Activated naive CD4-positive, alpha-beta T cell treated with Interleukin-2 at 50 U/mL for 16 hours (primary cell): Measurements from ENCODE around the gene CCDC201.

Source experiments
- DNase-seq: peaks from one replicate; pipeline ENCODE4 v3.0.0-alpha.2; 2020

The CCDC201 gene

DNA sequence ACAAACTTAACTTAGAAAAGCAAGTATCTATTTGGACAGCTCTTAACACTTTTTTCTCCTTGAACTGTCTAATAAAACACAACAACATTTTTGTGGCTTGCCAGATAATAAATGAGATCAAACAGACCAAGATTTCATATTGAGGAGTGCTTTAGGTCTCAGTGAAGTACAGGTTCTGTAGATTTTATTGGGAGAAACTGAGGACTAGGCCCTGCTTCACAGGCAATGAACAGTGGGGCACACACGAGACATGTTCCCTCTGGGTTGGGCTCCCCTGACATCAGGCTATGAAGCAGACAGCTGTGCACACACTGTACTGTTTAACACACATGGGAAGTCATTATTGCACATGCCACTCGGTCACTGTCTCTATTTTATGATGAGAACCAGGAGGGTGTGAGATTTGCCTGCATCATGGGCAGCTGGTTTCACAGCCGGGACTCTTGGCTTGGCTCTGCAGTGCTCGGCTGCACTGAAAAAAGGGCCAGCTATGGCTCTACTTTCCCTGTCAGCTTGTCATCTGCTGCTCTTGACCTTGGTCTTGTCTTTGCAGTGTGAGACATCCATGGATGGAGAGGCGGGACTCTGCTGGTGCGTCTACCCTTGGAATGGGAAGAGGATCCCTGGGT is 19.6 kb upstream of the CCDC201 start:
- no peak for DNase-seq

DNA sequence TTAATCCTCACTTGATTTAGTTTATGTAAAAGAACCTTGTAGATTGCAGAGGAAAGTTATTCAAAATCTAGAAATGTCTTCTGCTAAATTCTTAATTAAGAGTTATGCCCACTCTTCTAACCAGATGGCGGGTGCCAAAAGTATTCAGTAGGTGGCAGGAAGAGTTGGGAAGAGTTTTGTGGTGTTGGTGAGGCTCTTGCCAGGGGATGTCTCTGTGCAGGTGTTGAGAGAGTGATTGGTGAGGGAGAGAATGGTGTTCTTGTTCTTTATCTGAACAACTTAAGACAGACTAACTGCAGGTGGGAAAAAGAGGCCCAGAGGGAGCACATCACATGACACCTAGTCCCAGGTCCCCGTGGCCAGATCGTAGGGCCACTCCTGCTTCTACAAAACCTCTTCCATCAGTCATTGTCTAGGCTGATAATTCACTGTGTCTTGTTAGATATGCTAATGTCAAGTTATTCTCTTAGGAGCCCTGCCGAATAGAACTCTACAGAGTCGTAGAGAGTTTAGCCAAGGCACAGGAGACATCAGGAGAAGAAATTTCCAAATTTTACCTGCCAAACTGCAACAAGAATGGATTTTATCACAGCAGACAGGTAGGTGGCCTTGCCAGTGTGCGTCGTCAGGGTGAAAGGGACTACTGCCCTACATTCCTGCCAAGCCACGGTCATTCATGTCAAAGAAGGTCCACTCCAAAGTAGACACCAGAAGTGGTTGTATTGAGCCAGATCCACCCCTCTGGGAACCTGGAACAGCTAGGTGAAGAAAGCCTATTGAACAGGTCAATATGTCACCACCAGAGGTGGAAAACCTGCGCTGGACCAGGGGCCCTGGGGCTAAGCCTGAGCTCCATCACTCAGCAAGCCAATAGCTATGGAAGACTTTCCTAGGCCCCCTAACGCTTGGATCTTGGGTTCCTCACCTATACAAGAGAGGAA is 18.9 kb upstream of the CCDC201 start:
- no peak for DNase-seq

DNA sequence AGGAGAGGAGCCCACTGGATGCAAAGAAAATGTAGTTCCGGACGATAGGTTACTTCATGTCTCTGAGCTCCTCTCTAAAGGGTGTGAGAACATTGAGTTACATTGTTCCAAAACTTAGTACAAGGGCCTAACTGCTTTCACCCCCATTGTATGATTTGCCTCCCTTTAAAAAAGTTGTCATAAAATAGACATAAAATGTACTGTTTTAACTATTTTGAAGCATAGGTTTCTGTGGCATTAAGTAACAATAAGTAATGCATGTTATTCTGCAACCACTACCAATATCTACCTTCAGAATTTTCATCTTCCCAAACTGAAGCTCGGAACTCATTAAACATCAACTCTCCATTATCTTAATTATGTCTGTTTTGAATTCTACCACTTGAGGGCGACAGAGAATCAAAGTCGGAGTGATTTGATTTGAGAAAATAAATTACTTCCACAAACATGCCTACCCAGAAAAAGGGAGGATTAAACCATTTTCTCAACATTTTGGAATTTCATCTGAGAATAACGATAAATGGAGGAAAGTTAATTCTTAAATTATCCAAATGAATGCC is 18.1 kb upstream of the CCDC201 start:
- DNase-seq = no peak

DNA sequence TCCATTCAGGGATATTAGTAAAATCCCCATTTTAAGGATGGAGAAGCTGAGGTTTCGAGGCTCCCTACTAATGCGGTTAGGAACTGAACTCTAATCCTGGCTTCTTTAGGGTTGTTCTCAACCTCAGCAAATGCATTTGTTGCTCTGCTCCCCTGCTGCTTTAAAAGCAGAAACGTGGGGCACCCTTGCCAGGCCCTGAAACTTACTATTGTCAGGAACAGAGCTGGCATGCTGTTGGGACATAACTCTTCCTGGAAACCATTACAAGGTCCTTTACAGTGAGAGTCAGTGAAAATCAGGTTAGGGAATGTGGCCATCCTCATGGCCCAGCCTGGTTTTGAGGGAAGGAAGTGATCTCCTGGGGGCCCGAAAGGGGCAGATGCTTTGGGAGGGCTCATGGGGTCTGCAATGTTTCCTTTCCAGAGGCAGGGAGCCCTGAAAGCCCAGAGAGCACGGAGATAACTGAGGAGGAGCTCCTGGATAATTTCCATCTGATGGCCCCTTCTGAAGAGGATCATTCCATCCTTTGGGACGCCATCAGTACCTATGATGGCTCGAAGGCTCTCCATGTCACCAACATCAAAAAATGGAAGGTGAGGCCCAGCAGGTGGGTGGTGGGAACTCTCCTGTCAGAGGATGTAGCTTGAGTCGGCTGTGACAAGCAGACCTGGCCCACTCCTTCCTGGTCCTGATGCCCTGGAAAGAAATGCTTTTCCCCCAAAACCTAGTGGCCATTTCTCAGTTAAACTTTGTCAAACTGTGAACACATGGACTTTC is 17.4 kb upstream of the CCDC201 start:
- no peak for DNase-seq

DNA sequence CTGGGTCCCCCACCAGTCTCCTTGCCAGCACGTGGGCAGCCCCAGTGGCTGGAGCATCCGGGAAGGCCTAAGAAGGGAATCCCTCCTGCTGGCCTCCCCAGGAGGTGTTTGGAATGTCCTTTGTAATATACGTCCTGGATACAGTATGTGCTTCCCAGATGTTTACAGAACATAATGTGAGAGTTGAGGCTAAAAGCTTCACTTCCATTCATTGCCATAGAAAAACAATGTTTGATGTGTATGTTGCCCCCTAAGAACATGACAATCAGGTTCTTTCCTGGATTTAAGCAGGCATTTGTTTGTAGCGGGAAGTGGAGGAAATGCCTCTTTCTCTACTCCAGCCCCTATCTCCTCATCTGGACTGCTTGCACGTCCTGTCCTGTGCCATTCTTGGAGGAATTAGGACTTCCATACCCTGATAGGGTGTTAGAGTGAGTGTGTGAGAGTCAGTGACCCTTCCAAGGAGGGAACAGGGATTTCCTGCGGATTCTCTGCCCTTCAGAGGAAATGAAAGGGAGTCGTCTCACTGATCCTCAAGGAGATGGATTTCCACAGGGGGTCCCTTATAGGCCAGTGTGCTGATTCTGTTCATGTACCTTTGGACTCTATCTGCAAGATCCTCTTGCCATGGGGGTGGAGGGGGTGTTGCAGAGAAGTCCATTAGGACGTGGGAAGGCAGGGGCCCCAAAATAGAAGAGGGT is 16.6 kb upstream of the CCDC201 start:
- no peak for DNase-seq

DNA sequence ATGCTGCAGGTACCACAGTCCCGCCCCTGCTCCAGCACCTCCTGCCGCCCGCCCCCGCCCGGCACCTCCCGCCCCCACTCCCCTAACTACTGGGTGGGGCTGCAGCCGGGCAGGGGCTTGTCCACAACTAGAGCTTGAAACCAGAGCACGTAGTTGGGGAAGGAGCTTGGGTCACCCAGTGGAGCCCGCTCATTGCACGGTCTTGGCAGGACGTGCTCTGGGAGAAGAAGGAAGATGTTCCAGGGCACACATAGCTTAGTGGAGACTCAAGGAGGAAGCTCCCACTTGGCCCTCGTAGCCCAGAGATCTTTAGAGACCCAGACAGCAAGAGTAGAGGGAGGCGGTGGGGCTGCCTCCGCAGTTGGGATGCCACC is 16.1 kb upstream of the CCDC201 start:
- DNase-seq = no peak

DNA sequence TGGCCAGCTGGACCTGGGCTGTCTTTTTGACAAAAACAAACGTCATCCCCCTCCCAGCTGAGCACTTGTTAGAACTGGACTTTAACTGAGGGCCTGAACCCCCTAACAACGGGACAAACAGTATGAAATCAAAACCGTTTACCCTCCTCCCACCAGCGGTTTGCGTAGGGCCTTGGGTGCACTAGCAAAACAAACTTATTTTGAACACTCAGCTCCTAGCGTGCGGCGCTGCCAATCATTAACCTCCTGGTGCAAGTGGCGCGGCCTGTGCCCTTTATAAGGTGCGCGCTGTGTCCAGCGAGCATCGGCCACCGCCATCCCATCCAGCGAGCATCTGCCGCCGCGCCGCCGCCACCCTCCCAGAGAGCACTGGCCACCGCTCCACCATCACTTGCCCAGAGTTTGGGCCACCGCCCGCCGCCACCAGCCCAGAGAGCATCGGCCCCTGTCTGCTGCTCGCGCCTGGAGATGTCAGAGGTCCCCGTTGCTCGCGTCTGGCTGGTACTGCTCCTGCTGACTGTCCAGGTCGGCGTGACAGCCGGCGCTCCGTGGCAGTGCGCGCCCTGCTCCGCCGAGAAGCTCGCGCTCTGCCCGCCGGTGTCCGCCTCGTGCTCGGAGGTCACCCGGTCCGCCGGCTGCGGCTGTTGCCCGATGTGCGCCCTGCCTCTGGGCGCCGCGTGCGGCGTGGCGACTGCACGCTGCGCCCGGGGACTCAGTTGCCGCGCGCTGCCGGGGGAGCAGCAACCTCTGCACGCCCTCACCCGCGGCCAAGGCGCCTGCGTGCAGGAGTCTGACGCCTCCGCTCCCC is 15.5 kb upstream of the CCDC201 start, which contains the start of gene IGFBP1:
TSS of gene IGFBP1 (plus strand) at position 304 of the 808 bp plus-strand sequence. CDS start at position 469, 165 bp downstream.
- DNase-seq = no peak

DNA sequence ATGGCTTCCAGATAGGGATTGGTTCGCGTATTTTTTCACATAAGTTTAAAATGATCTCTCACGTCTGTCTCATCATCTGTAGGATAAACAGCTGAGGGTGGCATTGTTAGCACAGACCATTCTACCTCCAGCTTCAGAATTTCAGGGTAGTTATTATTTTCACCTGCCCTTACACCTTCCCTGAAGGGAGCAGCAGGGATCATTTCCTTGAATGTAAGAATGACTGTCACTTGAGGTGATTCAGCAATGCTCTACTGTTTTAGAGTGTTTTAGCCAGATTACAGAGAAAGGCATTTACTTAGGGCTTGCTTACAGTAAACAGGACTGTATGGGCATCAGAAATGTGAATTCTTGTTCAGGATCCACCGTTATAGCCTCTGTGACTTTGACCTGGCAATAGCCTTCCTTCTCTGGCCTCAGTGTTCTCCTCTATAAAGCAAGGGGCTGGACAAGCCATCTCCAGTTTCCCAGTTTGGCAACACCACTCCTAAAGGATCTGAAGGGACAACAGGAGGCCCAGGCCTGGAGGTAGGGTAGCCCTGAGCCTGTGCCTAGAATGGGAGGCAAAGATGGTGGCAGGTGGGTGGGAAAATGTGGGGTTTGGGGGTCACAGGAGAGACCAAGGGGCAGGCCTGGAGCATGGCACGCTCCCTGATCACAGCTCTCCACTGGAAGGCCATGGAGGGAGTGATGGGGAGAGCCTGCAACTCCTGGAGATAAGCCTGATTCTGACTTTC is 14.2 kb upstream of the CCDC201 start:
- no peak for DNase-seq

DNA sequence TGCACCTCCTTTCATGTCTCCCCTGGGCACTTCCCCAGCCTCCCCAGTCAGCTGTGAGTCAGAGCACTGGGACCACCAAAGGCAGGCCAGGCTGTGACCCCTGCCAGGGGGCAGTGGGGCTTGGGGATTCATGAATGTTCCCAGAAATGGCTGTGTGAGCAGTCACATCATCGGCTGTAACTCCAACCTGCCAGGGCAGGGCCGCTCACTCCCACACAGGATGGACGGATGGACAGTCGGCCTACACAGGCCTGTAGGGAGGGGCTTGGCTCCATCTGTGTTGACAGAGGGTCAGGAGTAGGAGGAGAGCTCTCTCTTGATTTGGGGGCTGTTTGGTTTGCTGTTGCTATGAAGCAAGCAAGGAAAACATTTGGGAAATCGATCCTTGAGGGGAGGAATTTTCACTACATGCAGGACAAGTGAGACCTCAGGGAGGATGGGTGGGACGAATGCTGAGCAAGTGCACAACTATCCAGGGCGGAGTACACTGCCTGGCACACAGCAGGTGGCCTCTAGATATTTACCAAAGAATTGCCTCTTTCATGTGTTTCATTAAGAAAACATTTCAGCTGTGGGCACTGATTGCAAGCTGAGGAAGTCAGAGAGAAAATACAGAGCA is 12.5 kb upstream of the CCDC201 start:
- DNase-seq = no peak

DNA sequence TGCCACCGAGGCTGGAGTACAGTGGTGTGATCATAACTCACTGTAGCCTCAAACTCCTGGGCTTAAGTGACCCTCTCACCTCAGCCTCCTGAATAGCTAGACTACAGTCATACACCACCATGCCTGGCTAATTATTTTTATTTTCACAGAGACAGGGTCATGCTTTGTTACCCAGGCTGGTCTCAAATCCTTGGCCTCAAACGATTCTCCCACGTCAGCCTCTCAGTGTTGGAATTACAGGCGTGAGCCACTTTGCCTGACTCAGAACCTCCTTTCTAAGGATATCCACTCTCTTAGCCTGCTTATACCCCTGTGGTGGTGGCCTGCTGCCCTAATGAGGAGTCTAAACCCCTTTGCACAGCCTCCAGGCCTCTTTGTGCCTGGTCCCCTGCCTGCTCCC is 11.3 kb upstream of the CCDC201 start:
- no peak for DNase-seq

DNA sequence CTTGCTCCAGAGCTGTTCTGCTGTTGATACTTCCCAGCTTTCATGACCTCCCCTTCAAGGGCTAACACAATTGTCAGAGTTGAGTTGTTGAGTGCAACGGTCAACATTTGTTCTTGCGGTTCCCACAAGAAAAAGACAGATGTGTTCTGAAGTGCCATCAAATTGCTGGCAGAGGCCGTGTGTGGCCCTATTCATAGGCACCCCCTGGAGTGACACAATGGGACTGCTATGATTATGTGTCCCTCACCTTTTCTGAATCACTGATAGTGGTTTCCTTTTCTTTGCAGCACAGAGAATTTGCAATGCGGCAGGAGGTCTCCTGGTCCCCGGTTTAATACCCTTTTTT is 9.6 kb upstream of the CCDC201 start:
- no peak for DNase-seq

DNA sequence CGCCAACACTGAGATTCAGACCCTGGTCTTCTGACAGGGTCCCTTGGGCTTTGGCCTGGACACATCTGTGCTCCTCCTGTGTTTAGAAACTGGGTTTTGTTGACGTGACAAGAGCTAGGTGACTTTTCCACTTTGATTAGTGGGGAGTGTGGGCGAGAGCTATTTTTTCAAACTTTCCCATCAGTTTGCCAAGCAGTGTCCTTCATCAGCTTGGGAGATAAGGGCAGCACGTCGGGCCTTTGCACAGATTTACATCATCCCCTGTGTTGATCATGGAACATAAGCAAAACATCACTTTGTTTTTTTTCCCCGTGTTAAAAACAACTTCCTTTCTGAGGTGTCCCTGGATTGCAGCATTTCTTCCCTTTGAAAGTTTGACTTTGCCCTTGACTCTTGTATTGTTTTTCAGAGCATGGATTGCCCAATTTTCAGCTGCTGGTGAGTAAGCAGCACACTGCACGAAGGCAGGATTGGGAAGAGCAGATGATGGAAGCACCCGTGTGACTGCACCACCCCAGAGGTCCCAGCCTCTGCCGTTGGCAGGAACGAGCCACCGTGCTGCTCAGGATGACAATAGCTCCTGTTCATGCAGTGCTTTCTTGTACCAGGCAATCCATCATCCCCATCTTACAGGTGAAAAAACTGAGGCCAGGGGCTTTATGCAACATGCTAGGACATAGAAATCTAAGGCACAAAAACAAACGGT is 9.0 kb upstream of the CCDC201 start:
- DNase-seq = no peak

DNA sequence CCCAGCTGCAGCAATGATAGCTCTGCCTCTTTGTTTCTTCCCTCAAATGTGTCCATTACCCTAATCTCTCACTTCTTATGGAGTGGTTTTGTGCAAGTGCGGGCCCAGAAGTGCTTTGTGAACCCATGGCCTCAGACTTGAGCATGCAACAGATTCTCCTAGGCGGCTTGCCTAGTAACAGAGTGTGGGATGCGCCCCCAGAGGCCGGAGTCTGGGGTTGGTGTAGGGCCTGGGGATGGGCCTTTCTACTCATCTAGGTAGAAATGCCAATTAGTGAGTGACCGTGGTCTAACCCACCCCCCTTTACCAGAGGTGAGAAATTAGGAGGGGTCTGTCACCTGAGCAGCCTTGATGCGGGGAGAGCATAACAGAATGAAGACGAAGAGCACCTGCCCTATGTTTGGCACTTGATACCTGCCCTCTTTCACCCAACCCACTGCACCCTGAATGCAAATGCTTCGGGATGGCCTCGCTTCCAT is 8.4 kb upstream of the CCDC201 start:
- no peak for DNase-seq

DNA sequence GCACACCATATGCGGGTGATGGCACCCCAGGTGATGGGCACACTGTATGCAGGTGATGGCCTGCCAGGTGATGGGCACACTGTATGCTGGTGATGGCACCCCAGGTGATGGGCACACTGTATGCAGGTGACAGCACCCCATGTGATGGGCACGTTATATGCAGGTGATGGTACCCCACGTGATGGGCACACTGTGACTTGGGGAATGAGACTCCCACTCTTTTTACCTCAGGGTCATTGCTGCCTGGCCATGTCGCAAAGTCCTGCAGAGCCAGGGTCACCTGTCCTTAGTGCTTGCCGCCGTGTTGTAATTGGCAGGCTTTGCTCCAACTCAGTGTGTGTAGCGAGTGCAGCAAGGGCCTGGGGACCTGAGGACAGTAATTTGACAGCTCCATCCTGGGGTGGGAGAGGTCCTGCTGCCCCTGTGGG is 7.6 kb upstream of the CCDC201 start:
- DNase-seq = no peak

DNA sequence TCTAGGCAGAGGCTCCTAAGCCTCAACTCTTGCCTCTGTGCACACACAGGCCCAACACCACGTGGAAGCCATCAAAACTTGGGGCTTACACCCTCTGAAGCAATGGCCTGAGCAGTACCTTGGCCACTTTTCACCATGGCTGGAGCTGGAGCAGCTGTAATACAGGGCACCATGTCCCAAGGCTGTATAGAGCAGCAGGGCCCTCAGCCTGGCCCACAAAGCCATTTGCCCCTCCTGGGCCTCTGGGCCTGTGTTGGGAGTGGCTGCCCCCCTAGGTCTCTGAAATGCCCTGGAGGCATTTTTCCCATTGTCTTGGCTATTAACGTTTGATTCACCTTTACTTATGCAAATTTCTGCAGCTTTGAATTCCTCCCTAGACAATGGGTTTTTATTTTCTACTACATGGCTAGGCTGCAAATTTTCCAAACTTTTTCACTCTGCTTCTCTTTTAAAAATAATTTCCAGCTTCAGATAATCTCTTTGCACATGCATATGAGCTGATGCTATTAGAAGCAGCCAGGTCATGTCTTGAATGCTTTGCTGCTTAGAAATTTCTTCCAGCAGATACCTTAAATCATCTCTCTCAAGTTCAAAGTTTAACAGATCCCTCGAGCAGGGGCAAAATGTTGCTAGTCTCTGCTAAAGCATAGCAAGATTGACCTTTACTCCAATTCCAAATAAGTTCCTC is 5.7 kb upstream of the CCDC201 start:
- no peak for DNase-seq

DNA sequence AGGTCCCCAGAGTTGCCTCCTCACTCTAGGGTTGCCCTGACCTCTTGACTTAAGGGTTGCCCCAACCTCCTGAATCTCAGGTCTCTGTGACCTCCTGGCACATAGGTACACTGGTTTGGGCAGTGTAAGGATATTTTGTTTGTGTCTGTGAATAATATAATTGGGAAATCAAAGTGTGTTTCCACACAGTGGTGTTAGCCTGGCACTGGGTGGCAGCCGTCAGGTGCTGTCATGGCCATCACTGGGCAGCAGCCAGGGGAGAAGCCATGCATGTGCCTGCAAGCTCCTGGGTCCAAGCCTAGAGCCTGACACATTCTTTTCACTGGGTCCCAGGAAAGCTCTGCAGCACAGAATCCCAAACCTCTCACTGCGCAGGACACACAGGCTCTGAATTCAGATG is 3.6 kb upstream of the CCDC201 start:
- DNase-seq = no peak

DNA sequence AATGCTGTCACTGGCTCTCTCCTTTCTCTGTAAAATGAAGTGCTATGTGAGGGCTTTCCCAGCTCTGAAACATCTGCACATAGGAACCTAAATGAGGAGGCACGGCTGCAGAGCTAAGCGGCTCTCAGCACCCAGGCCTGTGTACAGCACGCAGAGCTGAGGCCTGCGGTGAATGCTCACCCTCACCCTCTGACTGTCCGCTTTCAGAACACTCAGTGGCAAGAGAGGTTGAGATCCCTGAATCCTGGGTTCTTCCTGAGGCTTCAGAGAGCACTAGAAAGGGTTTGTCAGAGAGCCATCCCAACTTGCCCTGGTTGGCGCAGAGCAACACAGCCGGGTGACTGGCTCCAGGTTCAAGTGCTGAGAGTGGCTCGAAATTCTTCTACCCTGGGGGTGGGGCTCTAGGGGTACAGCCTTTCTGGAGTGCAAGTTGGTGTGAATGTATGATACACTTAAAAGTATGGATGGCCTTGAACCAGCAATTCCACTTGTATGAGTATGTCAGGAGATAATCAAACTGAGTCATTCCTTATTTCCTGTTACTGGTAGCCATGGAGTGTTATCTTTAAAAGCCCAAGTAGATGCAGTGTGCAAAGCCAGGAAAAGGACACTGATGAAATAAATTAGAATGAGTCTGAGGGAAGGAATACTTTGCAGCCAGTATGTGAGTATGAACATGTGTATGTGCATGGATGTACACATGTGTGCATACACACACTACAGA is 1.7 kb upstream of the CCDC201 start:
- DNase-seq = no peak

DNA sequence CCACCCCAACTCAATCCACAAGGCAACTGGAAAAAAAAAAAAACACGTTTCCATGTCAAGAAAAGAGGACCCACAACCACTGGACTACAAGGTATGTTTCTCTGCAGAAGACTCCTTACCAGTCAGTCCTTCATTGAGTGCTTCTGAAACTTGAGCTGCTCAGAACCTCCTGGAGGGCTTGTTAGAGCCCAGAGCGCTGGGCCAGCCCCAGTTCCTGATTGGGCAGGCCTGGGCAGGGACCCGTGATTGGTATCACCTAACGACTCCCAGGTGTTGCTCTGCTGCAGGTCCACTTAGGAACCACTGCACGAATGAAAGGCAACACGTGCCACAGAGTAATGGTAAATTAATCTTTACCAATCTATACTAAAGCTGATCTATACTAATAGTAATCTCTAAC is 473 bp upstream of the CCDC201 start:
- DNase-seq = no peak
